GM18499 (cell line): ENCODE results near the gene DPEP1.
"Not testable (repeated sequence)": the region's sequence is repeated elsewhere in the genome, so short reads cannot be mapped to it uniquely, and the experiment has no call there.

Source experiments
- ATAC-seq: cut with Tn5 transposase; IDR thresholded peaks from one replicate; pipeline ENCODE4 v1.9.1; 2021; ENCODE audit warnings: moderate number of reproducible peaks; ENCODE audit not compliant: insufficient read depth, unreplicated experiment

The DPEP1 gene

DNA sequence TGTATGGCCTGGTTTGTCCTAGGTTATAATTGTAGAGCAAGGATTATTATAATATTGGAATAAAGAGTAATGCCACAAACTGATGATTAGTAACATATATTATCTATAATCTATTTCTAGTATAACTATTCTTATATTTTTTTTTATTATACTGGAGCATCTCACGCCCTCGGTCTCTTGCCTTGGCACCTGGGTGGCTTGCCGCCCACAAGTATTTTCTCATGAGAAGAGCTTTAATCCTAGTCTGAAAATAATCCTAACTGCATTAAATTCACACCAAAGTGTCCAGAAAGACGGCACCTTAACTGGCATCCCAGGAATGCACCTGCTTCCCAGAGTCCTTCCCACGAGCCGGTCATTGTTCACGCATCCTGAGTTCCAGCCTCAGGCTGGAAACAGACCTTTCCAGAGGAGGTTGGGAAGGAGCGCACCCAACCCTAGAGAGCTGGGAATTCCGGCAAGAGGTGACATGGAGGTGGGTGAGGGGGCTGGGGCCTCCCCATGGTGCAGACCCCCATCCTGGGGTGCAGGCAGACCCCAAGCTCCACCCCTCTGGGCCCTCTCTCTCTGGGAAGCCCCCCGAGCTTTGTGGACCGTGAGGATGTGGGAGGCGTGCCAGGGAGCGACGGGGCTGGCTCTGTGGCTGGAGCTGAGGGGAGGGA lies 28.1 kb downstream of the DPEP1 start:
- no peak for ATAC-seq

GRCh38 chr16:89642574-89642973 lies 29.1 kb downstream of the DPEP1 start:
- no peak for ATAC-seq

GRCh38 chr16:89643769-89644300 lies 30.4 kb downstream of the DPEP1 start:
- ATAC-seq, result no peak

- no peak for ATAC-seq
These were observed 31.7 kb downstream of the DPEP1 start for GRCh38 chr16:89645122-89645521.

DNA sequence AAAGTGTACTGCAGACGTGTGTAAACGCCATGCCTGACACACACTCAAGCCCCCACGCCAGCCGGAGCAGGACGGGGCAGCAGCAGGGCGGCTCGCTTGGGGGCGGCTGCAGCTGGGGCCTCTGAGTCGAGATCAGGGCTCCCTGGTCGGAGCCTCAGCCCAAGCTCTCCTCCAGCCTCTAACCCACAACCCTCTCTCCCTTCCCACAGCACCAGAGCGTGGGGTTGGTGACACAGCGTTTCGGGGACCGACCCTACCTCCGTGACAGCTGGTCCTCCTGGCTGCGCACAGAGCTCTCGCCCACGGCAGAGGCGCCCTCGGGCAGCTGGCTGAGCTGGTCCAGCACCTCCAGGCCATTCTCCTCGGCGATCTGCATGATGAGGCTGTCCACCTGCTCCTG lies 32.8 kb downstream of the DPEP1 start:
- ATAC-seq, result no peak

GRCh38 chr16:89646906-89647305 lies 33.5 kb downstream of the DPEP1 start:
- no peak for ATAC-seq

DNA sequence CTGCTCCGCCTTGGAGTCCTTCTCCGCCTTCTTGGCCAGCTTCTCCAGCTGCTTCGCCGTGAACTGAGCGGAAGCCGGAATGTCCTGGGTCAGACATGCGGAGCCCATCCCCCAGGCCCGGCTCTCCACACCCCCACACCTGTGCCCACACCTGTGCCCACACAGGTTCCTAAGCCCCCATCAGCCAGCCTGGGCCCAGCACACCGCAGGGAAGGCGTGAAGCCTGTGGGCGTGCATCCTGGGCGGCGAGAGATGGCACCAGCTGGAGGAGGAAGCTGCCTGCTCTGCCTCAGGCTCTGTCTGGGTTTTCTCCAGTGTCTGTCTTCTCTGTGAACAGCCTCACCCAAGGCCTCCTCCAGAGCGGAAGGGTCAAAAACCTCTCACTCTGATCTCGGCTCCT lies 38.1 kb downstream of the DPEP1 start:
- ATAC-seq, result no peak

GRCh38 chr16:89653656-89654295 lies 40.3 kb downstream of the DPEP1 start:
- ATAC-seq, result no peak

DNA sequence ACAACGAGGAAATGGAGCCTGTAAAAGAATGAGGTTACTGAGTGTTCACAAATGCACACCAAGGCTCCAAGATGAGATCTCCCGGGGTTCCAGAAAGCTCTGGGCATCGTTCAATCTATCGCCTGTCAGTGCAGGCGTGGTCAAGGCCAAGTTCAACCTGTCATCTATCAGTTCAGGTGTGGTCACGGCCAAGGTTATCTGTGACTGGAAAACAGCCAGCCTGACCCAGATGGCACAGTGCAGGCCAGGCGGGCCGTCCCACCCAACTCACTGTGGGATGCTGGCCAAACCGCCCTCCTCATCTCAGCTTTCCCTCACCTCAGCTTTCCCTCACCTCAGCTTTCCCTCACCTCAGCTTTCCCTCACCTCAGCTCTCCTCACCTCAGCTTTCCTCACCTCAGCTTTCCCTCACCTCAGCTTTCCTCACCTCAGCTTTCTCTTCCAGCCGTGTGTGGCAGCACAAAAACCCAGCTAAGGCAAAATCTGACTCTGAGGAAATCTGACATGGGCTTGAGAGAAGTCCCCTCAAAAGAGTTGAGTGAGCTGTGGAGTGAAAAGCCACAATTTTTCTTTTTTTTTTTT lies 41.7 kb downstream of the DPEP1 start:
- no peak for ATAC-seq

DNA sequence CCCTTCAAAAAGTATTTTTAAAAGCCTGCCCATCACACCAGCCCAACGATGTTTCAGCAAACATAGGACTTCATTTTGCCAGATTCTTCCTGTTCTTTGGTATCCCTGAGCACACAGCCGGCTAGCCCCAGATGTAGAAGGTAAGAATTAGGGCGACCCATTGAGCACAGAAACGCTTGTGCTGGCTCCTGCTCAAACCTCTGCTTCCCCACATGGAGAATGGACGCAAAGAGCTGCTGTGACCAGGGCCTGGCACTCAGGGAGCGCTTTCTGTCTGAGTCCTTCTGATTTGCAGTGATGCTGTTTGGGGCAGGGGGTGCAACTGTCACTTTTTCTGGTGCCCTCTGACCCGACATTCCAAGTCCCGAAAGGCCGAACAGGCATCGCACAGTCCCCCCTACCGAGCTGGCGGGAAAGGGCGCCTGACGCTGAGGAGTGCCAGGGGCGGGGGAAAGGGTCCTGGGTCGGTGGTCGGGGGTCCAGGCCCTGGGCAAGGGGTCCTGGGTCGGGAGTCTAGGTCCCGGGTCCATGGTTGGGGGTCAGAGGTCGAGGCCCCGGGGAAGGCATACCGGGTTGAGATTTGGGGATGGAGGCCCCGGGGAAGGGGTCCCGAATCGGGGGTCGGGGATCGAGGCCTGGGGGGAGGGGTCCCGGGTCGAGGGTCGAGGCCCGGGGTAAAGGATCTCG lies 43.1 kb downstream of the DPEP1 start:
- ATAC-seq, result no peak

DNA sequence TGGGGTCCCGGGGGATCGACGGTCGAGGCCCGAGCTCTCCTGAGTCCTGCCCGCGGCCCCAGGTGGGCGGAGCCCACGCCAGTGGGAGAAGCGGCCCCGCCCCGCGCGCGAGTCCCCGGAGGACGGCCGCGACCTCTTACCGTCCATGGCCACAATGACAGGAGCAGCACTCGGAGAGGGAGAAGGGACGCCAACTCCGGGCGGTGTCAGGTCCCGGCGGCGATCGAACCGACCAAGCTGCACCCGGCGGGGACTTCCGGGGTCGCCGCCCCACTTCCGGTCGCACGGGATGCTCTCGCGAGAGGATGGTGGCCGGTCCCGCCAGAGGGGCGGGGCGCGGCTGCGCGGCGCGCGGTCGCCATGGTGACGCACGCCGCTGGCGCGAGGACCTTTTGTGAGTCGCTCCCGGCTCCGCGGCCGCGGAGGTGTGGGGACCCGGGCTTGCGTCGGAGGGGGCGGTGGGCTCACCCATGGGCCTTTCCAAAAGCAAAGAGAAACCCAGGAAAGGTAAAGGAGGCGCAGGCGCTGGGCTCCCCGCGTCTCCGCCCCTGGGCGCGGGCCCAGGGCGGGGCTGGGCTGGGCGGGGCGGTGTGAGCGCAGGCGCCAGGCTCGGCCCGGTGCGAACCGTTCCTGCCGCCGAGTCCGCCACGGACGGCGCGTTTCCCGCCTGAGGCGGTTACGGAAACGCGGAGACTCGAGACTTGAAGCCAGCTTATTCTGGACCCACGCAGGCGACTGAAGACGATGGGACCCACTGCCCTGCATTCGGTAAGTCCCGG lies 44.2 kb downstream of the DPEP1 start, which contains the start of the genes CHMP1A and SPATA33:
CHMP1A (minus strand) TSS at position 267 of the 779 bp plus-strand sequence; CDS start at position 147, 120 bp downstream.
SPATA33 (plus strand) TSS at position 395 of the 779 bp plus-strand sequence; CDS start at position 471, 76 bp downstream.
- ATAC-seq, result peak; percentile 66

DNA sequence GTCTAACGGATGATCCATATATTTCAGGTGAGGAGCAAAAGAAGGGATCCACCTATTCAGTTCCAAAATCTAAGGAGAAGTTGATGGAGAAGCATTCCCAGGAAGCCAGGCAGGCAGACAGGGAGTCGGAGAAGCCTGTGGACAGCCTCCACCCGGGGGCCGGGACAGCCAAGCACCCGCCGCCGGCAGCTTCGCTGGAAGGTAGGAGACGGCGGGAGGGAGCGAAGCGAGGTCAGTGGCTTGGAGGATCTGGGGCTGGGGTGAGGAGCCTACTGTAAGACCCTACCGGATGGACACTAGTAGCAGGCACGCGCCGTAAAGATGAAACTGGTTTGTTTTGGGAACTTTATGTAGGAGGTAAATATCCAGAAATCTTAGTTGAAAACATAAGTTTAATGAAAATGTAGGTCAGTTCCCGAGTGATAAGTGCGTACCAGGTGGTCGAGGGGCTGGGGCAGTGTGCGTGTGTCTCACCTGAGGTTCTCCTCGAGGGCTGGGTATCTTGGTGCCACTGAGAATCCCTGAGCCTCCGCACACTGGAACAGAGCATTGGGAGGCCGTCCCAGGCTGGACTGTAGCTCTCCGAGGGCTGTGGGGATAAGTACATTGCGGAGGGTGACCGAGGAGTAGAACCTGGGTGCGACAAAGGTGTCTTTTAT lies 44.9 kb downstream of the DPEP1 start:
- ATAC-seq, result no peak

DNA sequence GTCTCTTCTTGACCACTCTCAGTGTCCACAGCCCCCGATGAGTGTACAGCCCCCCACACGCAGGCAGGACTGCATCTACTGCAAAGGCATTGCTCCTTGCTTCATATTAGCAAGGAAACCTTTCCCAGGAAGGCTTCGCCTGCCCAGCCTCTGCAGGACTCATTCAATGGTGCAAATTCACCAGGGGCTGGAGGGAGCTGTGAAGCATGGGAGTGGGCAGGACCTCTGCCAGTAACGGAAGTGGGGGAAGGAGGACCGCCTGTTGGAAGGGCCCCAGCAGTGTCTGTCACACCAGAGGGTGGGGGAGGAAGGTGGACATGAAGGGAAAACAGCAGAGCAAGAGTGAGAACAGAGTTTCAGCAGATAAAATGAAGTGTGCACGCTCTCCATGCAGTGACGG lies 46.7 kb downstream of the DPEP1 start:
- no peak for ATAC-seq

DNA sequence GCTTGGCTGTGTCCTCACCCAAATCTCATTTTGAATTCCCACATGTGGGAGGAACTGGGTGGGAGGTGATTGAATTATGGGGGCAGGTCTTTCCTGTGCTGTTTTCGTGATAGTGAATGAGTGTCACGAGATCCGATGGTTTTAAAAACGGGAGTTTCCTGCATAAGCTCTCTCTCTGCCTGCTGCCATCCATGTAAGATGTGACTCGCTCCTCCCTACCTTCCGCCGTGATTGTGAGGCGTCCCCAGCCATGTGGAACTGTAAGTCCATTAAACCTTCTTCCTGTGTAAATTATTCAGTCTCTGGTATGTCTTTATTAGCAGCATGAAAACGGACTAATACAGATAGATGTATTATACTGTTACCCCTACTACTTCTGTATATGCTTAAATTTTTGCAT lies 47.8 kb downstream of the DPEP1 start:
- ATAC-seq, result no peak

- ATAC-seq, result not testable (repeated sequence)
These were observed 50.8 kb downstream of the DPEP1 start for GRCh38 chr16:89664238-89664637.

- not testable (repeated sequence) for ATAC-seq
These were observed 53.6 kb downstream of the DPEP1 start for GRCh38 chr16:89667000-89667399.

DNA sequence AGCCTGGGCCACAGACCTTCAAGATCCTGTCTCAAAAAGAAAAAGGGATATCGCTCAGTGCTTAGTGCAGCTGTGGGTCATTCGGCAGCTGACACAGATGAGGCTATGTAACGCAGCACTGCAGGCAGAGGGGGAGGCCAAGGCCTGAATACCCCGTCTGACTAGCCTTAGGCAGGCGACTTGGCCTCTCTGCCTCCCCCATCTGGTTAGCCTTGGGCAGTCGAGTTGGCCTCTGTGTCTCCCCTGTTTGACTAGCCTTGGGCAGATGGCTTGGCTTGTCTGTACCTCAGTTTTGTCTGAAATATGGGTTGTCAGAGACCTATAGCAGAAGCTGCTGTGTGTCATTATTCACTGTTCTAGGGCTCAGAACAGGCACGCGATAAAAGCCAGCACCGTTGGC lies 54.2 kb downstream of the DPEP1 start:
- no peak for ATAC-seq

DNA sequence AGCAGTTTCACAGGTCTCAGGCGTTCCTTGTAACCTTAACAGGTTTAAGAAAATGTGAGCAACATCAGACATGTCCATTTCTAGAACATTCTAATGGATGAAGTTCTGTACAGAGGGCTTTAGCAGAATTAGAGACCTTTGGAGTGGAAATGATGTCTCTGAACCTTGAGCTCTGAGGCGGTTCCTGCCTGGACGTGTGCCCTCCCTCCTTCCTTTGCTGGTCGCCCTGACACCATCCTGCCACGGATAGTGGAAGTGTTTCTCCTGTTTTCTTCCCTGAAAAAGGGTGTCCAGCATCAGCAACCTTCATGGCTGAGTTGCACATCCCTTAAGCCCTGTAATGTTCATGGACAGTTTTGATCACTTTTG lies 55.3 kb downstream of the DPEP1 start:
- no peak for ATAC-seq

DNA sequence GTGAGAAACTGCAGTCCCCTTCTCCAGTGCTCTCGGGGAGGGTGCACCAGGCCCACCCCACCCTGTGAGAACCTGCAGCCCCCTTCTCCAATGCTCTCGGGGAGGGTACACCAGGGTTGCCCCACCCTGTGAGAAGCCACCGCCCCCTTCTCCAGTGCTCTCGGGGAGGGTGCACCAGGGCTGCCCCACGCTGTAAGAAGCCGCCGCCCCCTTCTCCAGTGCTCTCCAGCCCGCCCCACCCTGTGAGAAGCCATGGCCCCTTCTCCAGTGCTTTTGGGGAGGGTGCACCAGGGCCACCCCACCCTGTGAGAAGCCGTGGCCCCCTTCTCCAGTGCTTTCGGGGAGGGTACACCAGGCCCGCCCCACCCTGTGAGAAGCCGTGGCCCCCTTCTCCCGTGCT lies 56.3 kb downstream of the DPEP1 start:
- ATAC-seq, result no peak
